Measurements from ENCODE around the gene OR2H2. TPM values are rescaled to one million over a fixed set of nuclear protein-coding genes. Genes with fewer than 3 reads are reported as not detected.

The OR2H2 gene
- total RNA-seq, 1 experiment from 2014 or later = not detected

GRCh38 chr6:29628419-29629281, 43.7 kb downstream of the OR2H2 start:
- TF ChIP-seq CTCF (IDR thresholded peaks at IDR 0.05; ENCODE audit: insufficient read depth in 1 of 2, low read depth in 1 of 2, low read length in 1 of 2, severe bottlenecking in 1 of 2, unreplicated experiment in 1 of 2) = peak; percentile 55 to 85
- H3K9me3 Mint-ChIP-seq (ENCODE audit: unreplicated experiment) = no peaks in the 10 kb centered on the region
- H3K36me3 Mint-ChIP-seq (ENCODE audit: insufficient read depth, unreplicated experiment) = no peaks in the 10 kb centered on the region
- no peak overlapping the region for H3K27ac Mint-ChIP-seq (ENCODE audit: unreplicated experiment)
- no peaks in the 10 kb centered on the region for H3K27me3 ChIP-seq (replicated peaks; ENCODE audit: control insufficient read depth, insufficient read depth, low read length)
- no TSS peak for BruUV-seq (replicated peaks)
- H3K4me3 Mint-ChIP-seq (ENCODE audit: unreplicated experiment) = peak overlapping the region; percentile 84
- peaks cover 43% of the 10 kb centered on the region for H3K27me3 Mint-ChIP-seq (ENCODE audit: insufficient read depth, unreplicated experiment)
- H3K4me1 ChIP-seq = 0 out of 2 replicates have a peak, but pooled peaks cover 5% of the 10 kb centered on the region
- DNase-seq = peak; percentile 76 to 77
- peaks cover 13% of the 10 kb centered on the region for H3K4me1 Mint-ChIP-seq (ENCODE audit: low read depth, unreplicated experiment)
- H3K9me3 ChIP-seq = no peaks in the 10 kb centered on the region
- intact Hi-C loops (cut with micrococcal nuclease; ENCODE audit: unreplicated experiment) = no loop called here
- H3K4me3 ChIP-seq (ENCODE audit: low read depth, low read length) = peak overlapping the region; percentile 43
- ChIA-PET POLR2A (interaction anchor here (0.6 kb wide), 1 partner anchor 810 kb away, joined by 3 read pairs; no protein-coding TSS in a partner anchor), CTCF (interaction anchor here (0.6 to 1.0 kb wide), 6 partner anchors 15 to 1666 kb away, joined by 4 to 5 read pairs (median 4); no protein-coding TSS in a partner anchor)
- H3K36me3 ChIP-seq (ENCODE audit: control insufficient read depth, insufficient read depth, low read length) = no peaks in the 10 kb centered on the region

GRCh38 chr6:29629571-29629970, 44.6 kb downstream of the OR2H2 start:
- DNase-seq = no peak
- ChIA-PET CTCF (no interaction called here), POLR2A (no interaction called here)
- Mint-ChIP-seq H3K36me3 (ENCODE audit: insufficient read depth, unreplicated experiment) (no peaks in the 10 kb centered on the region), H3K9me3 (ENCODE audit: unreplicated experiment) (no peaks in the 10 kb centered on the region), H3K27me3 (ENCODE audit: insufficient read depth, unreplicated experiment) (peaks cover 40% of the 10 kb centered on the region), H3K4me3 (ENCODE audit: unreplicated experiment) (no peak overlapping the region), H3K4me1 (ENCODE audit: low read depth, unreplicated experiment) (peaks cover 14% of the 10 kb centered on the region), H3K27ac (ENCODE audit: unreplicated experiment) (no peak overlapping the region)
- no TSS peak for BruUV-seq (replicated peaks)
- Histone ChIP-seq H3K4me1 (0 out of 2 replicates have a peak, but pooled peaks cover 5% of the 10 kb centered on the region), H3K27me3 (replicated peaks; ENCODE audit: control insufficient read depth, insufficient read depth, low read length) (no peaks in the 10 kb centered on the region), H3K4me3 (ENCODE audit: low read depth, low read length) (no peak overlapping the region), H3K36me3 (ENCODE audit: control insufficient read depth, insufficient read depth, low read length) (no peaks in the 10 kb centered on the region), H3K9me3 (no peaks in the 10 kb centered on the region)
- intact Hi-C loops (cut with micrococcal nuclease; ENCODE audit: unreplicated experiment) = no loop called here
- TF ChIP-seq CTCF (IDR thresholded peaks at IDR 0.05; ENCODE audit: insufficient read depth in 1 of 2, low read depth in 1 of 2, low read length in 1 of 2, severe bottlenecking in 1 of 2, unreplicated experiment in 1 of 2) = no peak

GRCh38 chr6:29630315-29630714, 45.4 kb downstream of the OR2H2 start:
- DNase-seq = no peak
- H3K27me3 ChIP-seq (replicated peaks; ENCODE audit: control insufficient read depth, insufficient read depth, low read length) = no peaks in the 10 kb centered on the region
- POLR2A ChIA-PET = no interaction called here

More at GRCh38 chr6:29630315-29630714, 45.4 kb downstream of the OR2H2 start:
- no TSS peak for BruUV-seq (replicated peaks)
- Mint-ChIP-seq H3K4me1 (ENCODE audit: low read depth, unreplicated experiment) (peaks cover 14% of the 10 kb centered on the region), H3K9me3 (ENCODE audit: unreplicated experiment) (no peaks in the 10 kb centered on the region), H3K27ac (ENCODE audit: unreplicated experiment) (no peak overlapping the region), H3K36me3 (ENCODE audit: insufficient read depth, unreplicated experiment) (no peaks in the 10 kb centered on the region), H3K27me3 (ENCODE audit: insufficient read depth, unreplicated experiment) (peaks cover 39% of the 10 kb centered on the region), H3K4me3 (ENCODE audit: unreplicated experiment) (no peak overlapping the region)
- Histone ChIP-seq H3K4me3 (ENCODE audit: low read depth, low read length) (no peak overlapping the region), H3K9me3 (no peaks in the 10 kb centered on the region), H3K36me3 (ENCODE audit: control insufficient read depth, insufficient read depth, low read length) (no peaks in the 10 kb centered on the region), H3K4me1 (0 out of 2 replicates have a peak, but pooled peaks cover 5% of the 10 kb centered on the region)
- TF ChIP-seq CTCF (IDR thresholded peaks at IDR 0.05; ENCODE audit: insufficient read depth in 1 of 2, low read depth in 1 of 2, low read length in 1 of 2, severe bottlenecking in 1 of 2, unreplicated experiment in 1 of 2) = no peak
- CTCF ChIA-PET = interaction anchor here (0.6 kb wide), 1 partner anchor 185 kb away, joined by 4 read pairs; no protein-coding TSS in a partner anchor
- intact Hi-C loops (cut with micrococcal nuclease; ENCODE audit: unreplicated experiment) = no loop called here

All from Caco-2 (cell line).